Muscle of leg (tissue), 11 donors: ENCODE measurements around the gene PRG2. TPM values are rescaled to one million over a fixed set of nuclear protein-coding genes. Genes with fewer than 3 reads are reported as not detected.
A peak's percentile ranks its signal among the peaks of the same experiment; 100 is the strongest.

Experiments used
- DNase-seq: peaks from one replicate; pipeline ENCODE4 v3.0.0; 2013
- H3K27ac ChIP-seq: one replicate; pipeline ENCODE4 v1.5.1; 2013; ENCODE audit warnings: mild to moderate bottlenecking, low read length, control low read depth
- H3K27me3 ChIP-seq: one replicate; pipeline ENCODE4 v1.6.1; 2013; ENCODE audit warnings: low read length; ENCODE audit not compliant: control insufficient read depth, insufficient read depth
- H3K36me3 ChIP-seq: one replicate; pipeline ENCODE4 v1.6.1; 2013; ENCODE audit warnings: low read length; ENCODE audit not compliant: control insufficient read depth, insufficient read depth
- H3K4me1 ChIP-seq: one replicate; pipeline ENCODE4 v1.6.1; 2013; ENCODE audit warnings: low read length; ENCODE audit not compliant: control insufficient read depth, insufficient read depth
- H3K4me3 ChIP-seq: one replicate; pipeline ENCODE4 v1.5.1; 2013; ENCODE audit warnings: low read length, control low read depth
- H3K9me3 ChIP-seq: replicated peaks from 2 replicates; pipeline ENCODE4 v1.6.1; 2013; ENCODE audit warnings: low read depth, low read length; ENCODE audit not compliant: control insufficient read depth
- WGBS: methylation state at CpG from one replicate; pipeline ENCODE4 v1.1.5; 2013; ENCODE audit warnings: missing lambda C conversion rate; ENCODE audit not compliant: insufficient coverage; 5-methylcytosine and 5-hydroxymethylcytosine counted together
- polyA plus RNA-seq, 8 donors: library from polyadenylated mRNA; unstranded; fragments of 120-200 nt; gene quantifications; one replicate each; pipeline versions ENCODE4 v1.2.1 to v1.2.3, GENCODE V29; 2013; ENCODE audit warnings: inconsistent platforms in 1 of 8, low replicate concordance in 1 of 8; ENCODE audit not compliant: insufficient read length in 8 of 8, insufficient read depth in 1 of 8
- total RNA-seq: library from RNA; stranded (reverse); fragments of 120-200 nt; gene quantifications from one replicate; pipeline ENCODE4 v1.2.4, GENCODE V29; 2013

PRG2 gene
- total and polyA plus RNA-seq, 9 donors: 0.35 to 3.8 (median 1.0) TPM

DNA sequence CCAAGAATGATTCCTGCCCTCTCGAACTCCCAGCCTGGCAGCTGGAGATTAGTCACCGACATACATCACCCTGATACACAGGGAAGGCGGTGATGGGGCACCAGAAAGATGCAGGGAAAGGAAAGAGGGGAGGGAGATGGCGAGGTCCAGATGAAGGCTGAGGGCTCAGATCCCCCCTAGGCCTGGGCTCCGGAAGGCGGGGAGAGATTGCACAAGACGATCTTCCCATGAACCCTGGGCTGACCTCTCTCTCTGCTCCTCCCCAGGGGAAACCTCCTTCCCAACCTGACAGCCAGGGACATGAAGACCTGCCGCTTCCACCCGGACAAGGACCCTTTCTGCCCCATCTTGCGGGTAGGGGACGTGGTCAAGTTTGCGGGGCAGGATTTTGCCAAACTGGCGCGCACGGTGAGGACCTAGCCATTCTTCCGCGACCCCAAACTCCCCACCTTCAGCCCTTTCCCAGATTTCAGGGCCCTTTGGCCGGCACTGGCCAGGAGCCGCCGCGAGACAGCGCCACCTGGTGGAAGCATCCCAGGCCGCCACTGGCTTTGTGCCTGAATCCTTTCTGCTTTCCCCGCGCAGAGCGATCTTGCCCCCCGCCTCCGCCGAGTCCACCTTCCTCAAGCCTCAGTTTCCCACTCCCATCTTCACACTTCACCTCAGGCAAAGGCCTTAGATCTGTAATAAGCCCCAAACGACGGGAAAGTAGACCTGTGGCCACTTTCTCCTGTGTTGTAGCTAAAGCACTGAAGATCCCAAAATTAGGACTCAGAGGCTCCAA lies 40.8 kb downstream of the PRG2 start:
- Histone ChIP-seq H3K4me1 (peaks cover 18% of the 10 kb centered on the region), H3K9me3 (peaks cover 2% of the 10 kb centered on the region), H3K27me3 (no peaks in the 10 kb centered on the region), H3K4me3 (no peak overlapping the region), H3K27ac (no peak overlapping the region), H3K36me3 (no peaks in the 10 kb centered on the region)
- 15% methylated on average over 21 of the region's 31 CpGs for WGBS
- peak; percentile 60 for DNase-seq

GRCh38 chr11:57348636-57349313 lies 41.7 kb downstream of the PRG2 start:
- no peak overlapping the region for H3K27ac ChIP-seq
- H3K27me3 ChIP-seq: no peaks in the 10 kb centered on the region
- no peak overlapping the region for H3K4me3 ChIP-seq
- no peaks in the 10 kb centered on the region for H3K36me3 ChIP-seq
- peaks cover 2% of the 10 kb centered on the region for H3K9me3 ChIP-seq
- no peak for DNase-seq
- 94% methylated on average over 7 of the region's 14 CpGs for WGBS
- peaks cover 11% of the 10 kb centered on the region for H3K4me1 ChIP-seq

DNA sequence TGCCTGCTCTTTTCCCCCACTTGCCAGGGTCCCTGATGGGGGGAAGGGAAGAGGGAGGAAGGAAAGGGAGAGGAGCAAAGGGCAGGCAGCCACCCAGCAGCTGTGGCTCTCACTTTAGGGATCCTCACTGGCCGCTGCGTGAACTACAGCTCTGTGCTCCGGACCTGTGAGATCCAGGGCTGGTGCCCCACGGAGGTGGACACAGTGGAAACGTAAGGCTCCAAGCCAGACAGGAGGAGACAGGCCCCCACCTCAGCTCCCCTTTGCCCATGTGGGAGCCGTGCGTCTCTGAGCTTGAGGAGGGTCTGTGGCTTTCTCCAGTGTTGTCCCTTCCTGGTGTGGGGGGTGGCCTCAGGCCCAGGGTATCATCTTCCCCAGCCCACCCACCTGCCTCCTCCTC lies 42.4 kb downstream of the PRG2 start:
- Histone ChIP-seq H3K36me3 (no peaks in the 10 kb centered on the region), H3K27me3 (no peaks in the 10 kb centered on the region), H3K4me3 (no peak overlapping the region), H3K9me3 (peaks cover 2% of the 10 kb centered on the region), H3K27ac (no peak overlapping the region), H3K4me1 (peaks cover 9% of the 10 kb centered on the region)
- WGBS: 35% methylated on average over 5 of the region's 7 CpGs
- no peak for DNase-seq

GRCh38 chr11:57347336-57347735 lies 43.1 kb downstream of the PRG2 start:
- no peak overlapping the region for H3K27ac ChIP-seq

DNA sequence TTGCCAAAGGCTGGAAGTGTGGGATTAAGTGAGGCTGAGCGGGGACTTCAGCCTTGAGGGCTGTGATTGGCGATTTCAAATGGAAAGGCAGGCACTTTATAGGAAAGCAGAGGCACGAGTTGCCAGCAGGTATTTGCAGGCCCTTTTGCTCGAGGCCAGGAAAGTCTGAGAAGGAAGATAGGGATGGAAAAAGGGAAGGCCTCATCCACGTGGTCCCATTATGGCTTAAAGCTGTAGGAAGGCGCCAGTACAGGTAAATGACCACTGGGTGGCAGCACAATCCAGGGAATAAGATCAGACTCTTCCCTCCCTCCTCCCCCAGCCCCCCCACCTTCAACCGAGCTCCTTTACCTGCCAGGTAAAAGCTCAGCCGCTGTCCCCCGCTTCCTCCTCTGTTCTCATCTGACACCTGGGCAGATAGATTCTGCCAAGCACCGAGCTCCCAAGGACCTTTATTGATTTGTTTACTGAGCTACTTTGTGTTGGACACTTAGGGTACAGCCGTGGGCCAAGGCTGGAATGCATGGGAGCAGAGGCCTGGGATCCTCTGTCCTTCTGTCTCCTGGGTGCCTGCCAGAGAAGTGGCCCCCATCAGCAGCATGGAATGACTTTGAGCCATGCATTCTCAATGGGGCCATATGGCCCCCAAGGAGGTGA lies 44.8 kb downstream of the PRG2 start:
- H3K4me3 ChIP-seq: no peak overlapping the region
- WGBS: 26% methylated on average over 5 of the region's 11 CpGs
- no peak overlapping the region for H3K27ac ChIP-seq
- no peaks in the 10 kb centered on the region for H3K9me3 ChIP-seq
- no peaks in the 10 kb centered on the region for H3K27me3 ChIP-seq
- no peaks in the 10 kb centered on the region for H3K36me3 ChIP-seq
- H3K4me1 ChIP-seq: peaks cover 4% of the 10 kb centered on the region
- DNase-seq: peak; percentile 88

More at GRCh38 chr11:57347336-57347735, 43.1 kb downstream of the PRG2 start:
- Histone ChIP-seq H3K36me3 (no peaks in the 10 kb centered on the region), H3K4me3 (no peak overlapping the region), H3K9me3 (peaks cover 2% of the 10 kb centered on the region), H3K27me3 (no peaks in the 10 kb centered on the region), H3K4me1 (peaks cover 4% of the 10 kb centered on the region)
- WGBS: no CpG with 5 or more reads among the region's 9 CpGs
- no peak for DNase-seq

- no peak overlapping the region for H3K4me3 ChIP-seq
- H3K36me3 ChIP-seq: no peaks in the 10 kb centered on the region
- peaks cover 6% of the 10 kb centered on the region for H3K4me1 ChIP-seq
- no peaks in the 10 kb centered on the region for H3K9me3 ChIP-seq
- no peaks in the 10 kb centered on the region for H3K27me3 ChIP-seq
- no peak for DNase-seq
- 96% methylated on average over 7 of the region's 10 CpGs for WGBS
- H3K27ac ChIP-seq: no peak overlapping the region
These were observed 45.6 kb downstream of the PRG2 start for GRCh38 chr11:57344826-57345225.

DNA sequence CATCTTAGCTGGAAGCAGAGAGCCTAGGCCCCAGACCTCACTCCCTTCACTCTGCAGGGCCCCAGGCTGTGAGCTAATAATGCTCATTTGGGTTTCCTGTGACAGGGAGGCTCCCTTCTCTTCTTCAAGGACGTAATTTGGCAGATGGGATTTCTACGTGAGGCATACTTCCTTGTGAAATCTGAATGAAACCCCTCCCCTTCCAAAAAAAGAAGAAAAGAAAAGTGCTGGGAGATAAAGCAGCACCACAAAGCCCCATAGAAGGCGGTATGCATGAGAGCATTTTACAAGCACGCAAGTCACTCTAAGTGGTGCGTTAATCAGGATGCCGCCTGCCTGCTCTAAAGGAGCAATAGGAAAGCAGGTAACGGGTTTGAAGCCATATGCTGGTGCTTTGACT lies 46.6 kb downstream of the PRG2 start:
- H3K27ac ChIP-seq: no peak overlapping the region
- no peak for DNase-seq
- WGBS: 58% methylated on average over 4 of the region's 7 CpGs
- no peaks in the 10 kb centered on the region for H3K36me3 ChIP-seq
- H3K4me1 ChIP-seq: peaks cover 2% of the 10 kb centered on the region
- H3K4me3 ChIP-seq: no peak overlapping the region
- H3K9me3 ChIP-seq: no peaks in the 10 kb centered on the region
- H3K27me3 ChIP-seq: no peaks in the 10 kb centered on the region

- no peak for DNase-seq
- Histone ChIP-seq H3K4me1 (peaks cover 8% of the 10 kb centered on the region), H3K27ac (no peak overlapping the region), H3K4me3 (no peak overlapping the region), H3K36me3 (no peaks in the 10 kb centered on the region), H3K27me3 (no peaks in the 10 kb centered on the region), H3K9me3 (no peaks in the 10 kb centered on the region)
- WGBS: 63% methylated on average over 5 of the region's 11 CpGs
These were observed 47.7 kb downstream of the PRG2 start for GRCh38 chr11:57342702-57343101.

GRCh38 chr11:57341250-57341808 lies 49.1 kb downstream of the PRG2 start:
- Histone ChIP-seq H3K4me1 (peaks cover 11% of the 10 kb centered on the region), H3K4me3 (no peak overlapping the region), H3K9me3 (no peaks in the 10 kb centered on the region), H3K27ac (no peak overlapping the region), H3K36me3 (no peaks in the 10 kb centered on the region), H3K27me3 (no peaks in the 10 kb centered on the region)
- WGBS: 72% methylated on average over 5 of the region's 6 CpGs
- no peak for DNase-seq

- WGBS: 22% methylated on average over 11 of the region's 12 CpGs
- Histone ChIP-seq H3K4me1 (peaks cover 15% of the 10 kb centered on the region), H3K4me3 (no peak overlapping the region), H3K27ac (no peak overlapping the region), H3K36me3 (no peaks in the 10 kb centered on the region), H3K9me3 (no peaks in the 10 kb centered on the region), H3K27me3 (no peaks in the 10 kb centered on the region)
- DNase-seq: peak; percentile 57
These were observed 50.3 kb downstream of the PRG2 start for GRCh38 chr11:57340039-57340615.
